Ascending aorta (tissue), 2 donors: ENCODE data around the gene CRELD2. TPM values are rescaled to one million over a fixed set of nuclear protein-coding genes. Genes with fewer than 3 reads are reported as not detected.

Experiments
- DNase-seq, 2 donors: peaks; one replicate each; pipeline ENCODE4 v3.0.0-alpha.2; 2019; ENCODE audit warnings: low spot score in 2 of 2
- H3K27ac ChIP-seq, 2 donors: fragments of 200-600 bp; sonication (generic); one replicate each; pipeline ENCODE4 v1.5.1; 2016 to 2017; ENCODE audit warnings: mild to moderate bottlenecking in 1 of 2
- H3K27me3 ChIP-seq: fragments of 200-600 bp; sonication (generic); one replicate; pipeline ENCODE4 v1.5.1; 2017
- H3K36me3 ChIP-seq, 2 donors: fragments of 200-600 bp; sonication (generic); one replicate each; pipeline ENCODE4 v1.5.1; 2016
- H3K4me1 ChIP-seq, 2 donors: fragments of 200-600 bp; sonication (generic); one replicate each; pipeline ENCODE4 v1.5.1; 2016 to 2017; ENCODE audit warnings: mild to moderate bottlenecking in 1 of 2
- H3K4me3 ChIP-seq, 2 donors: fragments of 200-600 bp; sonication (generic); one replicate each; pipeline ENCODE4 v1.5.1; 2016 to 2017; ENCODE audit warnings: mild to moderate bottlenecking in 1 of 2
- H3K9me3 ChIP-seq, 2 donors: fragments of 200-600 bp; sonication (generic); one replicate each; pipeline ENCODE4 v1.5.1; 2016
- CTCF ChIP-seq, 3 experiments: fragments of 200-600 bp in 2 of 3; fragments of 450-650 bp in 1 of 3; sonication (generic) in 2 of 3; IDR thresholded peaks; one replicate each; pipeline ENCODE4 v1.5.1; 2016 to 2019; ENCODE audit warnings: antibody characterized with exemption in 3 of 3, mild to moderate bottlenecking in 1 of 3, moderate library complexity in 1 of 3
- intact Hi-C: fragments of 100-400 bp; cut with DNase I; formaldehyde crosslinking; loops from one replicate; pipeline ENCODE4 v1.15.1; 2023
- total RNA-seq: library from RNA; depleted of rRNA; stranded (reverse); fragments of >200 nt; gene quantifications from one replicate; pipeline ENCODE4 v1.1.0, GENCODE V29; 2016

Gene CRELD2
- total RNA-seq, 1 donor from 2014 or later, result 61.8 TPM

GRCh38 chr22:49903322-49904039 lies 15.0 kb upstream of the CRELD2 start:
- no peaks in the 10 kb centered on the region for H3K4me1 ChIP-seq
- no peak for DNase-seq
- H3K36me3 ChIP-seq, result peaks cover 52 to 81% of the 10 kb centered on the region in 2 donors

GRCh38 chr22:49904040-49904369 lies 14.4 kb upstream of the CRELD2 start:
- H3K9me3 ChIP-seq, result no peaks in the 10 kb centered on the region
- intact Hi-C loops, result no loop called here
- peak in 1 of 2 donors; percentile 60 for DNase-seq
- peaks cover 55 to 83% of the 10 kb centered on the region in 2 donors for H3K36me3 ChIP-seq
- no peaks in the 10 kb centered on the region for H3K4me1 ChIP-seq
- H3K27me3 ChIP-seq, result no peaks in the 10 kb centered on the region
- TF ChIP-seq CTCF (IDR thresholded peaks at IDR 0.05), result no peak
- H3K27ac ChIP-seq, result no peak overlapping the region
- no peak overlapping the region for H3K4me3 ChIP-seq

More at GRCh38 chr22:49903322-49904039, 15.0 kb upstream of the CRELD2 start:
- Histone ChIP-seq H3K9me3 (no peaks in the 10 kb centered on the region), H3K4me3 (no peak overlapping the region), H3K27ac (no peak overlapping the region), H3K27me3 (no peaks in the 10 kb centered on the region)
- TF ChIP-seq CTCF (IDR thresholded peaks at IDR 0.05), result no peak
- intact Hi-C loops, result no loop called here

- Histone ChIP-seq H3K36me3 (peaks cover 52 to 85% of the 10 kb centered on the region in 2 donors), H3K9me3 (no peaks in the 10 kb centered on the region), H3K27ac (no peak overlapping the region), H3K4me1 (no peaks in the 10 kb centered on the region), H3K27me3 (no peaks in the 10 kb centered on the region), H3K4me3 (no peak overlapping the region)
- intact Hi-C loops, result no loop called here
- no peak for TF ChIP-seq CTCF (IDR thresholded peaks at IDR 0.05)
- DNase-seq, result no peak
Measured at GRCh38 chr22:49905465-49905864, 13.0 kb upstream of the CRELD2 start.

- intact Hi-C loops, result no loop called here
- Histone ChIP-seq H3K4me1 (no peaks in the 10 kb centered on the region), H3K4me3 (no peak overlapping the region), H3K36me3 (peaks cover 49 to 80% of the 10 kb centered on the region in 2 donors), H3K27me3 (no peaks in the 10 kb centered on the region), H3K9me3 (no peaks in the 10 kb centered on the region), H3K27ac (no peak overlapping the region)
- DNase-seq, result no peak
- no peak for TF ChIP-seq CTCF (IDR thresholded peaks at IDR 0.05)
Measured at GRCh38 chr22:49906071-49906798, 12.2 kb upstream of the CRELD2 start.

GRCh38 chr22:49906799-49907290 lies 11.6 kb upstream of the CRELD2 start:
- no peak overlapping the region for H3K27ac ChIP-seq
- no peaks in the 10 kb centered on the region for H3K27me3 ChIP-seq
- no peak for DNase-seq
- peaks cover 50 to 75% of the 10 kb centered on the region in 2 donors for H3K36me3 ChIP-seq
- no peaks in the 10 kb centered on the region for H3K9me3 ChIP-seq
- no peak for TF ChIP-seq CTCF (IDR thresholded peaks at IDR 0.05)
- H3K4me3 ChIP-seq, result no peak overlapping the region
- no peaks in the 10 kb centered on the region for H3K4me1 ChIP-seq
- intact Hi-C loops, result no loop called here
